GM12875 (cell line): ENCODE data around the gene TSEN15.
"Not testable (repeated sequence)": the region's sequence is repeated elsewhere in the genome, so short reads cannot be mapped to it uniquely, and the experiment has no call there.

Experiments
- H3K4me3 ChIP-seq: one replicate; pipeline ENCODE4 v1.5.1; 2011; ENCODE audit warnings: low read depth, low read length, control low read depth
- CTCF ChIP-seq: IDR thresholded peaks from 2 replicates; pipeline ENCODE4 v1.5.1; 2011; ENCODE audit warnings: low read depth, mild to moderate bottlenecking, control low read depth, inconsistent platforms, low read length, moderate library complexity, borderline replicate concordance; ENCODE audit not compliant: insufficient read depth

TSEN15 gene

GRCh38 chr1:184035719-184036516, 15.6 kb upstream of the TSEN15 start:
- TF ChIP-seq CTCF: no peak

GRCh38 chr1:184036517-184036949, 15.0 kb upstream of the TSEN15 start:
- TF ChIP-seq CTCF: no peak
- peak overlapping the region; percentile 54 for H3K4me3 ChIP-seq

More at GRCh38 chr1:184035719-184036516, 15.6 kb upstream of the TSEN15 start:
- no peak overlapping the region for H3K4me3 ChIP-seq

- no peak overlapping the region for H3K4me3 ChIP-seq
These were observed 13.5 kb upstream of the TSEN15 start for GRCh38 chr1:184037849-184038591.

GRCh38 chr1:184039126-184039525, 12.4 kb upstream of the TSEN15 start:
- H3K4me3 ChIP-seq: no peak overlapping the region
- TF ChIP-seq CTCF: no peak

More at GRCh38 chr1:184037849-184038591, 13.5 kb upstream of the TSEN15 start:
- no peak for TF ChIP-seq CTCF

- no peak overlapping the region for H3K4me3 ChIP-seq
- no peak for TF ChIP-seq CTCF
These were observed 9.8 kb upstream of the TSEN15 start for GRCh38 chr1:184041731-184042130.

- H3K4me3 ChIP-seq: not testable (repeated sequence)
These were observed 8.2 kb upstream of the TSEN15 start for GRCh38 chr1:184043315-184043714.

GRCh38 chr1:184044603-184045376, 6.7 kb upstream of the TSEN15 start:
- H3K4me3 ChIP-seq: no peak overlapping the region
- TF ChIP-seq CTCF: no peak

- not testable (repeated sequence) for H3K4me3 ChIP-seq
These were observed 4.0 kb upstream of the TSEN15 start for GRCh38 chr1:184047541-184047940.
